ENCODE results near the gene HP.

Gene HP

GRCh38 chr16:72091217-72091616 is 36.9 kb downstream of the HP start:
- no peak for DNase-seq (ENCODE audit: low spot score)

GRCh38 chr16:72092832-72093447 is 38.6 kb downstream of the HP start:
- DNase-seq (ENCODE audit: low spot score): no peak

GRCh38 chr16:72093448-72094265 is 39.4 kb downstream of the HP start, which contains the start of the genes DHX38 and TXNL4B:
Gene DHX38, plus strand, starts transcription at chr16:72093847. Its CDS starts 2,311 bp downstream, at chr16:72096158.
Gene TXNL4B, minus strand, starts transcription at chr16:72093620. Its CDS starts 2,871 bp downstream, at chr16:72090749.
- peak; percentile 96 for DNase-seq (ENCODE audit: low spot score)

- no peak for DNase-seq (ENCODE audit: low spot score)
Measured at GRCh38 chr16:72094266-72094610, 39.9 kb downstream of the HP start.

GRCh38 chr16:72098936-72099335 is 44.6 kb downstream of the HP start:
- DNase-seq (ENCODE audit: low spot score): no peak

GRCh38 chr16:72099377-72099818 is 45.1 kb downstream of the HP start:
- peak; percentile 15 for DNase-seq (ENCODE audit: low spot score)

- no peak for DNase-seq (ENCODE audit: low spot score)
Measured at GRCh38 chr16:72101195-72101594, 46.9 kb downstream of the HP start.

- no peak for DNase-seq (ENCODE audit: low spot score)
Measured at GRCh38 chr16:72104905-72105304, 50.6 kb downstream of the HP start.

GRCh38 chr16:72105978-72106377 is 51.7 kb downstream of the HP start:
- DNase-seq (ENCODE audit: low spot score): no peak

- no peak for DNase-seq (ENCODE audit: low spot score)
Measured at GRCh38 chr16:72107371-72107770, 53.1 kb downstream of the HP start.

- no peak for DNase-seq (ENCODE audit: low spot score)
Measured at GRCh38 chr16:72108353-72109102, 54.2 kb downstream of the HP start.

- DNase-seq (ENCODE audit: low spot score): no peak
Measured at GRCh38 chr16:72109300-72109699, 55.0 kb downstream of the HP start.

GRCh38 chr16:72109966-72110530 is 55.7 kb downstream of the HP start:
- DNase-seq (ENCODE audit: low spot score): no peak
